Panc1 (cell line): Measurements from ENCODE around the gene TPST2. TPM values are rescaled to one million over a fixed set of nuclear protein-coding genes. Genes with fewer than 3 reads are reported as not detected.

Experiments
- ATAC-seq: fragments of 200-7000 bp; cut with Tn5 transposase; 2 replicates; pipeline ENCODE4 v1.9.1; 2020; ENCODE audit warnings: mild to moderate bottlenecking, moderate library complexity
- BruUV-seq: library from RNA; stranded (reverse); fragments of 400-500 nt; replicated peaks from 2 replicates; lab custom pipeline; 2021; lab: Mats Ljungman, UMichigan
- CTCF ChIA-PET: fragments of 300-600 bp; sonication (Branson Sonifier 250); formaldehyde crosslinking; loops from one replicate; lab custom pipeline; 2022; ENCODE audit warnings: antibody characterized with exemption; lab: Charles Lee
- POLR2A ChIA-PET: fragments of 300-600 bp; sonication (Branson Sonifier 250); formaldehyde crosslinking; loops from one replicate; lab custom pipeline; 2022; ENCODE audit warnings: antibody characterized with exemption; lab: Charles Lee
- DNase-seq: peaks from one replicate; pipeline ENCODE4 v3.0.0-alpha.2; 2010; ENCODE audit warnings: low read depth, low spot score
- H3K27ac ChIP-seq: 2 replicates; pipeline ENCODE4 v1.5.1; 2011; ENCODE audit warnings: mild to moderate bottlenecking, low read length, inconsistent platforms
- H3K27me3 ChIP-seq: fragments of 200-500 bp; sonication (Bioruptor generic); 2 replicates; pipeline ENCODE4 v1.6.0; 2014; ENCODE audit warnings: low read length, inconsistent platforms; ENCODE audit not compliant: control insufficient read depth, insufficient read depth
- H3K36me3 ChIP-seq: fragments of 200-500 bp; sonication (Bioruptor generic); 2 replicates; pipeline ENCODE4 v1.5.1; 2014; ENCODE audit warnings: inconsistent platforms, mild to moderate bottlenecking, low read length, moderate library complexity; ENCODE audit not compliant: control insufficient read depth, insufficient read depth
- H3K4me1 ChIP-seq: 2 replicates; pipeline ENCODE4 v1.5.1; 2011; ENCODE audit warnings: inconsistent platforms, mild to moderate bottlenecking, low read length, moderate library complexity; ENCODE audit not compliant: control insufficient read depth, insufficient read depth
- H3K4me3 ChIP-seq, 2 experiments: 2 replicates each; pipeline ENCODE4 v1.5.1; 2011 to 2012; ENCODE audit warnings: low read depth in 2 of 2, low read length in 2 of 2, mild to moderate bottlenecking in 2 of 2, inconsistent platforms in 1 of 2, moderate library complexity in 1 of 2
- H3K9me3 ChIP-seq: fragments of 200-500 bp; sonication (Bioruptor generic); 2 replicates; pipeline ENCODE4 v1.5.1; 2014; ENCODE audit warnings: low read depth, mild to moderate bottlenecking, inconsistent platforms, low read length, moderate library complexity; ENCODE audit not compliant: control insufficient read depth, insufficient read depth
- CTCF ChIP-seq: fragments of 450-650 bp; IDR thresholded peaks from 2 replicates; pipeline ENCODE4 v1.5.1; 2017; ENCODE audit warnings: mild to moderate bottlenecking
- POLR2AphosphoS5 ChIP-seq: IDR thresholded peaks from 2 replicates; pipeline ENCODE4 v1.6.1; 2012; ENCODE audit warnings: mild to moderate bottlenecking, low read depth, low read length, moderate library complexity
- REST ChIP-seq, 2 experiments: IDR thresholded peaks; 2 replicates each; pipeline ENCODE4 v1.6.1; 2011 to 2012; ENCODE audit warnings: low read depth in 2 of 2, control low read depth in 1 of 2, low read length in 1 of 2, mild to moderate bottlenecking in 1 of 2, moderate library complexity in 1 of 2; ENCODE audit not compliant: insufficient read depth in 1 of 2
- SIN3A ChIP-seq: IDR thresholded peaks from 2 replicates; pipeline ENCODE4 v1.6.1; 2012; ENCODE audit warnings: low read depth, mild to moderate bottlenecking, low read length, moderate library complexity, borderline replicate concordance; ENCODE audit not compliant: insufficient read depth
- TCF7L2 ChIP-seq: IDR thresholded peaks from 2 replicates; pipeline ENCODE4 v1.6.1; 2011; ENCODE audit warnings: mild to moderate bottlenecking, low read depth, low read length, inconsistent platforms
- in situ Hi-C: cut with HindIII; loops from 2 replicates; pipeline ENCODE4 v1.10.0; 2016; ENCODE audit warnings: low sequenced_read_pairs, low pct_unique_long_range_greater_than_20kb
- intact Hi-C: fragments of 100-400 bp; cut with micrococcal nuclease; formaldehyde crosslinking; loops from one replicate; pipeline ENCODE4 v1.10.0; 2022; ENCODE audit not compliant: unreplicated experiment
- total RNA-seq: library from RNA; stranded (reverse); gene quantifications from one replicate; pipeline ENCODE4 v1.2.1, GENCODE V29; 2021; ENCODE audit not compliant: unreplicated experiment

Gene TPST2
- total RNA-seq, 1 experiment from 2014 or later, result 7.1 TPM

- ChIA-PET POLR2A (interaction anchor here (0.7 kb wide), 1 partner anchor 35 kb away, joined by 8 read pairs; no protein-coding TSS in a partner anchor), CTCF (no interaction called here)
- no peak overlapping the region for H3K27ac ChIP-seq
- peaks cover 22% of the 10 kb centered on the region for H3K4me1 ChIP-seq
- H3K36me3 ChIP-seq, result peaks cover 8% of the 10 kb centered on the region
- in situ Hi-C loops (no loop called here), intact Hi-C loops (no loop called here)
- no peak overlapping the region for H3K4me3 ChIP-seq
- ATAC-seq, result no peak
- no TSS peak for BruUV-seq
- no peaks in the 10 kb centered on the region for H3K27me3 ChIP-seq
- no peak for TF ChIP-seq SIN3A
- no peak for TF ChIP-seq CTCF
- TF ChIP-seq POLR2AphosphoS5, result no peak
- no peak for TF ChIP-seq REST (IDR thresholded peaks at IDR 0.05; ENCODE audit: insufficient read depth in 1 of 2, low read depth in 2 of 2, low read length in 1 of 2)
- TF ChIP-seq TCF7L2, result no peak
- DNase-seq, result no peak
- no peaks in the 10 kb centered on the region for H3K9me3 ChIP-seq
Observed at GRCh38 chr22:26485806-26486390, 104.0 kb downstream of the TPST2 start.

GRCh38 chr22:26485013-26485412 is 104.9 kb downstream of the TPST2 start:
- H3K4me3 ChIP-seq, result peak overlapping the region; percentile 89 to 95
- H3K27ac ChIP-seq, result no peak overlapping the region; the same call in 1 of the 2 replicates
- H3K9me3 ChIP-seq, result no peaks in the 10 kb centered on the region
- no peaks in the 10 kb centered on the region for H3K27me3 ChIP-seq
- POLR2A ChIA-PET, result interaction anchor here (0.7 kb wide), 1 partner anchor 120 kb away, joined by 5 read pairs; no protein-coding TSS in a partner anchor
- H3K36me3 ChIP-seq, result peaks cover 8% of the 10 kb centered on the region
- in situ Hi-C loops, result no loop called here
- CTCF ChIA-PET, result no interaction called here
- H3K4me1 ChIP-seq, result peaks cover 25% of the 10 kb centered on the region
- no peak for TF ChIP-seq TCF7L2
- no peak for TF ChIP-seq SIN3A
- no peak for TF ChIP-seq CTCF
- TF ChIP-seq REST (IDR thresholded peaks at IDR 0.05; ENCODE audit: insufficient read depth in 1 of 2, low read depth in 2 of 2, low read length in 1 of 2), result no peak
- no peak for TF ChIP-seq POLR2AphosphoS5
- intact Hi-C loops, result no loop called here
- no TSS peak for BruUV-seq
- ATAC-seq, result no peak
- no peak for DNase-seq
